GM18909 (cell line): Measurements from ENCODE around the gene WARS2.
A peak's percentile ranks its signal among the peaks of the same experiment; 100 is the strongest.
"Not testable (repeated sequence)": the region's sequence is repeated elsewhere in the genome, so short reads cannot be mapped to it uniquely, and the experiment has no call there.

Experiments used
- ATAC-seq: cut with Tn5 transposase; IDR thresholded peaks from one replicate; pipeline ENCODE4 v1.9.1; 2021; ENCODE audit warnings: mild to moderate bottlenecking; ENCODE audit not compliant: unreplicated experiment, poor library complexity

The WARS2 gene

DNA sequence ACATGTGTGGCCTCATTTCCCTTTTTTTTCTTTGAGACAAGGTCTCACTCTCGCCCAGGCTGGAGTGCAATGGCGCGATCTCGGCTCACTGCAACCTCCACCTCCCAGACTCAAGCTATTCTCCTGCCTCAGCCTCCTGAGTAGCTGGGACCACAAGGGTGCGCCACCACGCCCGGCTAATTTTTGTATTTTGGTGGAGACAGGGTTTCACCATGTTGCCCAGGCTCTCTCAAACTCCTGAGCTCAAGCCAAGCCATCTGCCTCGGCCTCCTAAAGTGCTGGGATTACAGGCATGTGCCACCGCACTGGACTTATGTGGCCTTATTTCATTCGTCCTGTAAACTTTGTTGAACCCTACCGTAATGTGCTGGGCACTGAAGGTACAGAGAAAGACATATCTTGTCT is 569 bp upstream of the WARS2 start:
- peak; percentile 6 for ATAC-seq

DNA sequence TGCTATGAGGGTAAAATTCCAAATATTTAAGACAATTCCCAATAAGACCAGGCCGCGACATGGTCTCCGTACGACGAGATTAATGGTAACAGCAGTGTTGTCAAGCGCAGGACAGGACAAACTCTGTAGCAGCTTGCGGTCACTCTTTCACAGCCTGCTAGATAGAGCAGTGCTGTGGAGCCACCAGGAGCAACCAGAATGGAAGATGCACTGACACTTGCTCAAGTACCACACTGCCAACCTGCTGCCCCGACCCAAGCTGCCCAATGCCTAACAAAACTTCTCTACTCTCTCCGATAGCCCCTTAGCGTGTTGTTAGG is 636 bp downstream of the WARS2 start:
- ATAC-seq = peak; percentile 39

DNA sequence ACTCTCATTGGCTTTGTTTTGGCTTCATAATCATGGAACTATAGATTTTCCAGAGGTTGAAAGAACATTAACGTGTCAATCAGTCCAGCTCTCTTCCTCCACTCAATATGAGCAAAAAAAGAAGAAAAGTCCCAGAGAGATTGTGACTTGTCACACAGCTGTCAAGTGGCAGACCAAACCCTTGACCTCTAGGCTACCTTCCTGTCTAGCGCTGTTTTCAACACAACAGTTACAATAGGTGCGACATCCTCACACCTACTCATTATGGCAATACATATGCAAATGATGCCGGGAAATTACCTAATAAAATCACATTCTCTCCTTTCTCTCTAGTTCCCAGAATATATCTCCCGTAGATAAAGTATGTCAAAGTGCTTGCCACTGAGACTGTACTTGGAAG is 1.1 kb downstream of the WARS2 start:
- ATAC-seq = peak; percentile 33

DNA sequence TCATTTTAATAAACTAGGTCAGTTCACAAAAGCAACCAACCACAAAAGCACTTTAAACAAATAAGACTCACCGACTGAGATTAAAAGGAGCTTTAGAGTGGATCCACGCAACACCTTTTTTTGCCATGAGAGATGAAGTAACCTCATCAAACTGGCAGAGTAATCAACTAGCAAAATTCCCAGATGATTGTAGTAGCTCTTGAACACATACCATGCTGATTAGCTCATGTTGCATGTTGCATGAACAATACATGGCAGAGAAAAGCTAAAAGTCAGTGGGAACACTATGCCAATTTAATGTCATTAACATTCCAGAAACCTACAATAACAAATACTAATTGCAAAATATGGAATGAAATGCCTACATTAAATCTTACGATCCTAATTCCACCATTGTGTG is 4.1 kb downstream of the WARS2 start:
- ATAC-seq = no peak

DNA sequence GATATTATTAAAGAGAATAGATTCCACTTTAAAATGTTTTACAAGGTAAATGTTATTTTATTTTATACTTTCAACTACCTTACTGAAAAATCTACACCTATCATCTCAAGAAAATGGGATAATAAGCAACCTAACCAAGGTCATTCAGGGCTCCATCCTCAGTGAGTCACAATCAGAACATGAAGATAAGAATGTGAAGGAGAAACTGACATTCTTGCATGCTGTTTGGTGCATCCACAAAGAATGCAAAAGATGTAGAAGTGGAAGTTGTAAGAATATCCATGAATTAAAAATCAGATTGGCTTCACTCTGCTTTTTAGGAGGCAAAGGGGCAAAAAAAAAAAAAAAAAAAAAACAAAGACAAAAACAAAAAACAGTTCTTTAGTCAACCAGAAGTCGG is 6.5 kb downstream of the WARS2 start:
- no peak for ATAC-seq

DNA sequence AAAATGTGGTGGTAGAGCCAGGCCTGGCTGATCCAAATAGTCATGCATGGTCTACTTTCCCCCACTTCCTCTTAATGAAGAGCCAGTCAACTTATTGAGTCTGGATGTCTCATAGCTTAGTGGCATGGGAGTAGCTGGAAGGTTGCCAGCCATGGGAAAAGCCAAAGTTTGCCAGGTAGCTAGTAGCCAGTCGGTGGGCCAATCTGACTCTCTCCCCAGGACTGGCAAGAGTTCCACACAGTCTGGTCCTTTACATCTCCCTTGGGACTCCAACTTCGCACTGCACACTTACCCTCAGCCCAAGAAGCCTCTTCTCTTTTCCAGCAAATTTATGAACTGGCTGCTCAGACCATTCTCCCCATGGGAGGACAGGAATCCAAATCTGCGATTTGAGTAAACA is 8.3 kb downstream of the WARS2 start:
- ATAC-seq = no peak

DNA sequence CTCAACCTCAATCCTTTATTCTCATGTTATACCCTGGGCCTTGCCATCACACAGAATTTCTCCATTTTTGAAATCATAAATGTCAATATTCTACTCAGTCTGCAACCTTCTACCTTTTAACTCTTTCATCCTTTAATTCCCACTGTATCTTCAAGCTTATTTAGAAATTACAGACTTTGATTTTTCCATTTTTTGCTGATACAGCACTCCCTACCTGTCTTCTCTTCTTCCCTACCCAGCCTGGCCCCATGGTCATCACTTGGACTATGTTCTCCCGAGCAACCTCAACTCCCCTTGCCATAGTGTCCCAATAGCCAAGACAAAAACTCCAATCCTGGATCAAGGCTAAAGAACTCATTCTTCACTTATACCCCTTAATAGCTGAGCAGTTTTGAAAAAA is 14.6 kb downstream of the WARS2 start:
- ATAC-seq = no peak

DNA sequence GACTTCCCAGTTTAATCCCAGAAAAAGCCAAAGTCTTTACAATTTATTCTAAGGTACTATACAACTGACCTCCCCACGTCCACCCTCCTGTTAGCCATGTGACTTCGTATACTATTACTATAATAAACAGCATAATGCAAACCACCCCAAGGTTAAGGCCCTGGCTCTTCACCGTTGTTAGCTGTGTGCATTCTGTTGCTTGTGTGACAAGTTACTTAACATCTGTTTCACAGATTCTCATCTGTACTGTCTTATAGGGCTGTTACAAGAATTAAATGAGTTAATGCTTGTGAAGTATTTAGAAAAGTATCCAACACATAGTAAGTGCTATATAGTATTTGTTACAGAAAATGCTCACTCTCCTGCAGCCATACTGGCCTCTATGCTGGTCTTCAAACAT is 15.7 kb downstream of the WARS2 start:
- ATAC-seq = no peak

DNA sequence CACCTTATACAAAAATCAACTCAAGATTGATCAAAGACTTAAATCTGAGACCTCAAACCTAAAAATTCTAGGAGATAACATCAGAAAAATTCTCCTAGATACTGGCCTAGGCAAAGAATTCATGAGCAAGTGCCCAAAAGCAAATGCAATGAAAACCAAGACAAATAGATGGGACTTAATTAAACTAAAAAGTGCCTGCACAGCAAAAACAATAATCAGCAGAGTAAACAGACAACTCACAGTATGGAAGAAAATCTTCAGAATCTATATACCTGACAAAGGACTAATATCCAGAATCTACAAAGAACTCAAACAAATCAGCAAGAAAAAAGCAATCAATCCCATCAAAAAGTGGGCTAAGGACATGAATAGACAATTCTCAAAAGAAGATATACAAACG is 18.6 kb downstream of the WARS2 start:
- not testable (repeated sequence) for ATAC-seq

DNA sequence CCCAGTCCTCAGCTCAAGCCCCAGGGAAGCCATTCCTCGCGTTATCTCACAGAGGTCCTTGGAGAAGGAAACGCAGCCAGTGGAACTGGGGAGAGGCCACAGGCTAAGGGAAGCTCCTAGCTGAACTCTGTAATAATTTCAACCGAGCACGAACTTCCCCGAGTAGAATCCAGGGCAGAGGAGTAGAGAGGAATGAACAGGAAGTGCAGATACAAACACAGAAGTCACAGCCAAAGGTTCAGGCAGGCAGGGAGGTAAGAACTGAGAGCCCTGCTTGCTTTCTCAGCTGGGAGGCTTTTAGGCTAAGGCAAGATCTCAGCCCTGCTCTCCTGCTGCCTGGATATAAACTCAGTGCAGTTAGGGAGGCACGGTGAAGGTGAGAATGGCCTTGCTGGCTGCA is 23.7 kb downstream of the WARS2 start:
- ATAC-seq = no peak

DNA sequence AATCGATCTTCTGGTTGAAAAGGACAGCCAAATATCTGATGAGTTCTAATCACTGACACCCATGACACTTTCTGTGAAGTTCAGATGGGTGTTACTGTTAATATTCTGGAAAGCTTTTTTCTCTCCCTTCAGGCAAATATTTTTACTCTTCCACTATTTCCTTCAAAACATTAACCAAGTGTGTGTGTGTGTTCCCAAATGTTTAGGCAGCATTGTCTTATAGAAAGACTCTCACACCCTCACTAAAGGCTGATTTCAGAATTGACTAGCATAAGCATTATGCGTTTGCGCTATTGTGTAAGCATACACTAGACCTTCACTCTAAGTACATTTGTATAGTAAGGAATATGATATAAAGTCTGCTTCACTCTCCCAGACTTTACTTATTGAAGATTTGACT is 24.7 kb downstream of the WARS2 start:
- ATAC-seq = no peak

DNA sequence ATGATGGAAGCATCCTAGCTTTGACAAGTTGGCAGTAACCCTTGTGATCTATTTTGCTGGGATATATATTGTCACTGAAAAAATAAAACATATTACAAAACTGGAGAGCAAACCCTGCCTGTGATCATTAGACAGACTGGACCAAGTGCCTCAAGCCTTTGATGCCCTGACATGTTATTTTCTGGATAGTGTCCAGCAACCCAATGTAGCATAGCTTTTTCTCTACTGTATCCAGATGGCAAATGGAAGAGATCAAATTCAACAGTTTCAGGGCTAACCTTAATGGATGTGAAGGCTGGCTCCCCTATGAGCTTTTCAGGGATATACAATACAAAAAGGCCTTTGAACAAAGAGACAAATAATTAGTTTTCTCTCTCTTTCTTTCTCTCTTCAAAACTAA is 25.1 kb downstream of the WARS2 start:
- ATAC-seq = no peak

DNA sequence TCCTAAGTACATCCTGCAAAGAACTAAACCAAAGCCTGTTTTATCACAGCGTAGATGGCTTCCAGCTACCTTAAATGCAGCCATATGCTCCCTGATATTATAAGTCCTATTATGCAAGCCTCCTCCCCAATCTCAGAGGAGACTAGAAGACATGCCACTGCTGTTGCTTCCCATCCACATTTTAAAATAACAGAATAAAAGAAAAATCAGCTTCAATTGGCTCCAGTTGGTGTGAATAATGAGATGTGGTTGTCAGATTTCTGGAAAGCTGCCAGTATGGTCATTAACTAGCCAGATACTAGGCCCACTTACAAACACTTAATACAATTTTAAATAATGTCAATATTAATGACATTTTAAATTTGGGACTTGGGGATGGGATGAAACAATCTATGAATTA is 25.7 kb downstream of the WARS2 start:
- no peak for ATAC-seq

DNA sequence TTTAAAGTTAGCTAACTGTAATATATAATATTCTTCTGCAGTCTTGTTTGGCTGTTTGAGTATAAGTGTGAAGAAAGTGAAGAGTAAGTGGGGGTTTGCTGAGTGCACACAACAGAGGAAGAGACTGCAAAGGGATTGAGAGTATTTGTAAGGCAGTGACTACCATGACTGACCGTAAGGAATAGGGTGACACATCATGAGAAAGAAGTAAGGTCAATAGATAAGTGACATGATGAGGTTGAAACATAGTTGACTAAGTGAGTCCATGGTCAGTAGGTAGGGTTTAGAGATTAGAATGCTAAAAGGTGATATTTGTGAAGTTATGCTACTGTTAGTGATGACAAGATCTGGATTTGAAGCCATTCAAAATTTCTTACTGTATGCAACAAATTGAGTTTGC is 27.7 kb downstream of the WARS2 start:
- no peak for ATAC-seq

DNA sequence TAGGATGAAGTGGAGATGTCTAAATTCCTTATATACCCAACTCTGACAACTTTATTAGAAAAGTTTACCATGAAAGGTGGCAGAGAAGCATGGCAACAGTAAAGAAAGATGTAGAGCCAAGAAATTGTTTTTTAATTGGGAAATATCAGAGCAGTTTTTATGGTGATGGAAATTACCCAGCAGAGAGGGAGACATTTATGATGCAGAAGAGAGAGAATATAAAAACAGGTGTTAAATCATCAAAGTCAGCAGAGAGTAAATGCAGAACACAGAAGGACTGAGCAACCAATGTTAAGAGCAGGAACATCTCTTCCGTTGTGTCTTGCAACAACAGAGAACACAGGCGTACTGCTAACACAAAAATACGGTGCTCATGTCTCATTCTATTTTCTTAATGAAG is 28.2 kb downstream of the WARS2 start:
- no peak for ATAC-seq

DNA sequence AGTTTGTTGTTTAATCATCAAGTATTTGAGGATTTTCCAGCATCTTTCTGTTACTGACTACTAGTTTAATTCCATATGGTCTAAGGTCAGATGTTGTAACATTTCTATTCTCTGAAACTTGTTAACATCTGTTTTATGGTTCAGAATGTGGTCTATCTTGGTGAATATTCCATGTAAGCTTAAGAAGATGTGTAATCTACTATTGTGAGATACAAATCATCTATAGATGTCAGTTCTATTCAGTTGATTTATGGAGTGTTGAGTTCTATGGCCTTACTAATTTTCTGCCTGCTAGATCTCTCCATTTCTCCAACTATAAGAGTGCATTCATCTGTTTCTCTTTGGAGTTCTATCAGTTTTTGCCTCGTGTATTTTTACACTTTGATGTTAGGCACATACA is 31.5 kb downstream of the WARS2 start:
- ATAC-seq = no peak

DNA sequence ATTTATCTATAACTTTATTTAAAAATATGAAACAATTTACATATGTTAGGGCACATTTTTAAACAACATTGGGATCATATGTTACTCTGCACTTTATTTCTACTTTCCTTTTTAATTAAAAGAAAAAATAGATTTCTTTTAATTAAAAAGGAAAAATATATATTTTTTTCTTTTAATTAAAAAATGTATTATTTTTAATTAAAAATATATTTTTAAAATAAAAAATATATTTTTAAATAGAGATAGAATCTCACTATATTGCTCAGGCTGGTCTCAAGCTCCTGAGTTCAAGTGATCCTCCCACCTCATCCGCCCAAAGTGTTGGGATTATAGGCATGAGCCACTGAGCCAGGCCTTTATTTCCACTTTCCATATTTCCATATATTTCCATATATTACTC is 36.7 kb downstream of the WARS2 start:
- no peak for ATAC-seq

DNA sequence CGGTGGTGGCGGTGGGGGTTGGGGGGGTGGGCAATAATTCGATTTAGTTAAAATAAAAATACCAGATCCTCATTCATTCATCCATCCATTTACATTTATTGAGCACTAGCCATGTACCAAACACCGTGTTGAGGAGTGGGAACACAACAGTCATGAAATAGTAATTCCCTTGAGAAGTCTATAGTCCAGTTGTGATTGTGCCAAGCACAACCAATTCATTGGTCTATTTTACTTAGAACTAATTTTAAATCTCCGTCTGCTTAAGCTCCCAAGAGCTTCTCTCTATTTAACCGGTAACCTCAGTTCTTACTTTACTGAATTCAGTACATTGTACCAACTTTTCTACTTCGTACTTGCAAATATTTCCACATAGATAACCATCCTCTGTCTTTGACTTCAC is 38.4 kb downstream of the WARS2 start:
- no peak for ATAC-seq

DNA sequence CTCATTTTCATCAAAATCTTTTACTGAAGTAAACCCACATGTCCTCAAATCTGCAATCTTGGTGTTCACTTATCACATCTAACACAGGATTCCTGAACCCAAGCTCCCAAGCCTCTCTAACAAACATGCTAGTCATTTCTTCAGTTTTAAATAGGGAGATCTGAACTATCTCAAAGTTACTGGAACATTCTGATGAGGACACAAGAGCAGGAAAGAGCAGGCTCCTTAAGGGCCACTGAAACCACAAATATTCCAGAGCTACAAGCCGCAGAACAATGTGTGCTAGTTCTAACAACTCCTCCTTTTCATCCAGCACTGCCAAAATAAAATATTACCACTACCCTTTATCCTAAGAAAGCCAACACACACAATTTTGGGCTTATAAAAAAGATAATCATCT is 38.9 kb downstream of the WARS2 start:
- ATAC-seq = no peak

DNA sequence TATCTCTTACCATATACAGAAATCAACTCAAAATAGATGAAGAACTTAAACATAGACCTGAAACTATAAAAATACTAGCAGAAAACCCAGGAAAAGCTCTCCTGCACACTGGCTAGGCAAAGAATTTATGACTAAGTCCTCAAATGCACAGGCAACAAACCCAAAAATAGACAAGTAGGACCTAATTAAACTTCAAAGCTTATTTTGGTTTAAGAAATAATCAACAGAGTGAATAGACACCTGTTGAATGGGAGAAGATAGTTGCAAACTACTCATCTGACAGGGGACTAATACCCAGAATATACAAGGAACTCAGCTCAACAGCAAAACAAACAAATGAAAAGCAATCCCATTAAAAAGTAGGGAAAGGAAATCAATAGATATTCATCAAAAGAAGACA is 40.7 kb downstream of the WARS2 start:
- ATAC-seq = no peak

DNA sequence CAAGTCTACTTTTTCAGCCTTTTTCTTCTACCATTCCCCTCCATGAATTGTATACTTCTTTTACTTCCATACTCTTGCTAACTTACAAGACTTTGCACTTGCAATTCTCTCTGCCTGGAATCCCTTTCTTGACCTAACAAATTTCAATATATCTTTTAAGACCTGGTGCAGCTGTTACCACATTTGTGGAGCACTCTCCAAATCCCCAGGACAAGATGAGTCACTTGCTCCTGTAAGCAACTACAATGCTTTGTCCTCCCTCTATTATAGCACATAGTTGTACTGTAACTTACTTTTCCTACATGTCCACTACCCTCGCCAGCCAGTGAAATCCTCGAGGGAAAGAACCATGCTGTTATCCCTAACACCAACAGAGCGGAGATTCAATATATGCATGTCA is 43.1 kb downstream of the WARS2 start:
- no peak for ATAC-seq

DNA sequence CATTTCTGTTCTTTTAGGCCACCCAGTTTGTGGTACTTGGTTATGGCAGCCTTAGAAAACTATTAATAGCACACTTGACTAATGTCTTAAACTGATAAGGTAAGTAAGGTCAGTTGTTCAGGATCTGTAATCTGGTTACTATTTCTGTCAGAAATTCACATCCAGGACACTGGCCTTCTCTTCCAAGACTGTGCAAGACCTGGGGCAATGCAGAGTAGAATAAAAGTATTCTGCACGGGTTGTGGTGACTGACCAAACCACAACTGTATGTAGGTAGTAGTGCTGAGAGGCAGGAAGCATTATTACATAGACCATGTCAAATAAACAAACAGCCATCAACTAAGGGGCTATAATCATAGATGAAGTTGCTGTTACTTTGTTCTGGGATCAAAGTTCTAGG is 46.7 kb downstream of the WARS2 start:
- no peak for ATAC-seq

DNA sequence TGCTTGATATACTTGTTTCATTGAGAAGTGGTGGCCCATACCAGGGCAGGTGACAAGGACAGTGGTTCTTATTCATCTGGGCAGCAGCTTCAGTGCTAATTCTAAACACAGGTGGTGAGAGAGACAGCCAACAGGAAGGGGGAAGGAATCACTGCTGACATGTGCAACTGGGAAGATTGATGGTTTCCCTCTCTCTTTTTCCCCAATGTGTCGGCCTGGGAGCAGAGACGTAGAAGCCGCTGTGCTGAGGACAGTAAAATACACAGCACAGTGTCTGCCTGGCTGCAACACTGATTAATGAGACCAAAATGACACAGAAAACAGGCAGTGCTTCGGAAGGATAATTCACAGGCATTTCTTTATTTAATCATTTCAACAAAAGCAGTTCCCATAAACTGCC is 48.8 kb downstream of the WARS2 start:
- no peak for ATAC-seq

DNA sequence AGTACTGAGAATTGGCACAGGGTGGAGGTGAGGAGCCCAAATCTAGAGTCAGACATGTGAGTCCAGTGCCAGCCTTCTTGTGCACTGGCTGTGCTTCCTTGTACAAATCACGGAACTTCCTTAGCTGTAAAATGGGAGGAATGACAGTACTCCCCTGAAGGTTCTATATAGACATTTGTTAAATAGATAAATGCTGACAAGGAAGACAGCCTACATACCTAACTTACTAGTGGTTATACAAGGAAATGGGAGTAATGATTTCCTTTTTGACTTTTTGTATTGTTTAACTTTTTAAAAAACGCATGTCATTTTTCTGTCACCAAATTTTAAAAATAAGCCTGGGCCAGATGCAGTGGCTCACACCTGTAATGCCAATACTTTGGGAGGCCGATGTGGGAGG is 50.2 kb downstream of the WARS2 start:
- ATAC-seq = no peak
